ENCODE measurements around the gene MPZL3.

MPZL3 gene

DNA sequence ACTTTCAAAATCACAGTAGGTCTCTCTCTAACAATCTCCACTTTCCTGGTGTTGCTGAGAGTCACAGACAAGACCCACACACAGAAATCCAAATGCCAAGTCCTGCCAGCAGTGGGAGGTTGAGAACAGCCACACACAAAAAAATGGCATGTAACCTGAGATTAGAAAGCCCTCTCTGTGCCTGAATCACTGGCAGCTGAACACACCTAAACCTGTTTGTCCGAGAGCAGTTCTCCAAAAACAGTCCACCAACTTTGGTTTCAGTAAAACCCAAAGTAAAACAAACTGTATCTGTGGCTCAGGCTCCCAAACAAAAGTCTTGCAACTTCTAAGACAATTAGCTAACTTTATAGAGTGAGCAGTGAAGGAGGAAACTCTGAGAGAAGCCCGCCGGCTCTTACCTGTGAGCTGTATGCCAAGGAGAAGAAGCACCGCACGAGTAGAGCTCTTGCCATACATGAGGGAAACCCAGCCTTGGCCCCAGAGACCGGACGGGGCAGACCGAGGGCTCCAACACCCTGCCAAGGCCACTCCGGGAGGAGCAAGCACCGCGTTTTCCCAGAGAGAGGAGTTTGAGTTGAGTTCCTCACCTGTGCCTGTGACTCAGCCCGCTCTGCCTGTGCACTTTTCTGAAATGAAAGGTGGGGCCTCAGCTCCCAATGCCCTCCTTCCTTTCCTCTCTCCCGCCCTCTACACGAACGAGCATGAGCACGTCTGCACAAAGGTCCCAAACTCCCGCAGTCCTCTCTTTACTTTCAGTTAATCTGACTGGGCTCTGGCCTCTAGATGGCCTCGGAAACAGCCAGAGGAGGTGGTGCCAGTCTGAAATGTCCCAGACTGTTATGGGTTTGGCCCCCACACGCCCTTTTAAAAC lies 11.8 kb upstream of the MPZL3 start, which contains the start of gene MPZL2:
MPZL2 (minus strand) TSS at position 603 of the 874 bp plus-strand sequence; CDS start at position 459, 144 bp downstream.
- no peak for DNase-seq

GRCh38 chr11:118263112-118263511 lies 10.9 kb upstream of the MPZL3 start:
- DNase-seq: no peak

- no peak for DNase-seq
Observed at GRCh38 chr11:118260353-118260752, 8.2 kb upstream of the MPZL3 start.

DNA sequence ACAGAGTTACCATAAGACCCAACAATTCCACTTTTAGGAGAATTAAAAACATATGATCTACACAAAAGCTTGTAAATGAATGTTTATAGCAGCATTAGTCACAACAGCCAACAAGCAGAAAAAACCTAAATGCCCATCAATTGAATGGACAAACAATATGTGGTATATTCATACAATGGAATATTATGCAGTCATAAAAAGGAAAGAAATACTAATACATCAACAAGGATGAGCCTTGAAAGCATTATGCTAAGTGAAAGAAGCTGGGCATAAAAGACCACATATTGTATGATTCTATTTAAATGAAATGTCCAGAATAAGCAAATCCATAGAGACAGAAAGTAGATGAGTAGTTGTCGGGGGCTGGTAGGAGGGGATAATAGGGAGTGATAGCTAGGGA lies 7.0 kb upstream of the MPZL3 start:
- DNase-seq: no peak

DNA sequence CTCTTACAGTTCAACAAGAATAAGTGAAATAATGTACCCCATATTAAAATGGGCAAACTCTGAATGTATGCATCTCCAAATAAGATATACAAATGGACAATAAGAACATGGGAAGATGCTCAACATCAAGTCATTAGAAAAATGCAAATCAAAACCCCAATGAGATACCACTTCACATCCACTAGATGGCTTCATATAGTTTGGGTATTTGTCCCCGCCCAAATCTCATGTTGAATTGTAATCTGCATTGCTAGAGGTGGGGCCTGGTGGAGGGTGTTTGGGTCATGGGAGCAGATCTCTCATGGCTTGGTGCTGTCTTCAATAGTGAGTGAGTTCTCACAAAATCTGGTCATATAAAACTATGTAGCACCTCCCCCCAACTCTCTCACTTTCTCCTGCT lies 6.2 kb upstream of the MPZL3 start:
- DNase-seq: no peak

DNA sequence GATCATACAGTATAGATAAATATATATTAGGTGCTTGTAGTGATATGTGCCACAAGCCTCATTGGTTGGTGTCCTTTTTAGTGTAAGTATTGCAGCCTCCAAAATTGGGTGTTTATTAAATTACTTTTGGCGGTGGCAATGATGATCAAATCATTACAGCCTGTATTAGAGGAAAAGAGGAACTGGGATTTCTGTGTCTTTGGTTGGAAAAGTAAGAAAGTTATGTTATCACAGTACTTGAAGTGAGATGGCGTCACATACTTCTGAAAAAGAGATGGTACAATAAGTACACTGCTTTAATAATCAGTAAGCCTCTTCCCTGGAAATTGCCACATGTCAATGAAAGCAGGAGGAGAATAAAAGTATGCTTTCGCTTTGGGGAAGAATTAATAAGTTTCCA lies 523 bp upstream of the MPZL3 start:
- no peak for DNase-seq

- no peak for DNase-seq
Observed at GRCh38 chr11:118247041-118247440, 5.1 kb downstream of the MPZL3 start.

DNA sequence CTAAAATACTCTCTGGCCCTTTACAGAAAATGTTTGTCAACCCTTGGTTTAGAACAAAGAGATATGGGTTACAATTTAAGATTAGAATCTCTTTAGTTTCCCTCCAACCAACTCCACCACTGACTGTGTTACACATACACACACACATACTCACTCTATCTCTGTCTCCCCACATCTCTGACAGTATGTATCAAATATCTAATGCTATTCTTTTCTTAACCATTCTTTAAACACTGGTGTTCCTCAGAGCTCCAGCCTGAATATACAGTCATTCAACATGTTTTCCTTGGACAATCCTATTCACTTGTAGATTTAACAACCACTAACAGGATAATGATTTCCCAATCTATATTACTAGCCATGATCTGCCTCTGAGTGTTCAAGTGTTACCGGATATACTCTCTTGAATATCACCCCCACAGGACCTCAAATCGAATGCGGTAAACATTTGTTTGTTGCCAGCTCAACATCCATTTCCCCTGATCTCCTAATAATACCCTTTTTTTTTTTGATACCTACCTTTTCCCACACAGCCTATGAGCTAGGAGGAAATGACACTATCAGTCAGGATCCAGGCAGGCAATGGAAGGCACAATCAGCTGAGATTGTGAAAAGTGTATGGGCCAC lies 6.1 kb downstream of the MPZL3 start:
- no peak for DNase-seq

DNA sequence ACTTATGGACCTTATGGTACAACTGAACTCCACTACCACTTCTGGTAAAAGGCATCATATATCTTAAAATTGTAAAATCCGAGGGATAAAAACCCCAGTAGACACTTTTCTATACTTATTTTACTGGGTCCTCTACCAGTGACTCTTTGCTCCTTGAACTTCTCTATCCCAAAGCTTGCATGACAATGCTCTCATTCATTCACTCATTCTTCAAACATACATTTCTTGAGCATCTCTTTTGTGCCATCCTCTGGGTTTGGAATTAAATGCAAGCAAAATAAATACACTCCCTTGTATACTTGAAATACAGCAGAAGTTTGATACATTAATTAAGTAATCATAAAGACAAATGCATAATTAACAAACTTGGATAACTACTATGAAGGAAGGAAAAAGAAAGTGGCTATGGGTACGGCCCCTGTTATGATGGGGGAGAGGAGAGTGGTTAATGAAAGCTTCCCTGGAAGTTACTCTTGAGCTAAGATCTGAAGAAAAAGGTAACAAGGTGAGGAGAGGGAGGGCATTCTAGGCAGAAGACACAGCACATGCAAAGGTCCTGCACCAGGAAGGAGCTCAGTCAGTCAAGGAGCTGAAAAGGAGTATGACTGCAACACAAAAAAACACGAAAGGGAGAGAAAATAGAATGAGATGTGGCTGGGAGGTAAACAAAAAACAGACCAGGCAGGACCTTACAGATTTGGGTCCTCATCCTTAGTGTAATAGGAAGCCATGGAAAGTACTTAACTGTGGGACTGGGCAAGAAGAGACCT lies 8.0 kb downstream of the MPZL3 start:
- no peak for DNase-seq

DNA sequence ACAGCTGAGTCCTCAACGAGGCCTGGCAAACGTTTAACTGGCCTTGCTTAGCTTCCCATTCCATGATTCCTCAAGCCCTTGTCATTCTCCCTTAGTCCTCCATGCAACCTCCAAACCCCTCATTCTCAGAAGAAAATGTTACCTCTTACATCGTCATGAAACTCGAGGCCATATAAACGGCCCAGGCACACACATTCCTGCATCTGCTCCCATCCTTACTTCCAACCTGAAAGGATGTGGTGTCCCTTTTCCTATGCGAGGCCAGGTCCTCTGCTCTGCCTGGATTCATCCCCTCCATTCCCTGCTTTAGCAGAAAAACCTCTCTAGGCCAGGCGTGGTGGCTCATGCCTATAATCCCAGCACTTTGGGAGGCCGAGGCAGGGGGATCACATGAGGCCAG lies 9.0 kb downstream of the MPZL3 start:
- DNase-seq: no peak

GRCh38 chr11:118241764-118242098 lies 10.4 kb downstream of the MPZL3 start:
- no peak for DNase-seq

DNA sequence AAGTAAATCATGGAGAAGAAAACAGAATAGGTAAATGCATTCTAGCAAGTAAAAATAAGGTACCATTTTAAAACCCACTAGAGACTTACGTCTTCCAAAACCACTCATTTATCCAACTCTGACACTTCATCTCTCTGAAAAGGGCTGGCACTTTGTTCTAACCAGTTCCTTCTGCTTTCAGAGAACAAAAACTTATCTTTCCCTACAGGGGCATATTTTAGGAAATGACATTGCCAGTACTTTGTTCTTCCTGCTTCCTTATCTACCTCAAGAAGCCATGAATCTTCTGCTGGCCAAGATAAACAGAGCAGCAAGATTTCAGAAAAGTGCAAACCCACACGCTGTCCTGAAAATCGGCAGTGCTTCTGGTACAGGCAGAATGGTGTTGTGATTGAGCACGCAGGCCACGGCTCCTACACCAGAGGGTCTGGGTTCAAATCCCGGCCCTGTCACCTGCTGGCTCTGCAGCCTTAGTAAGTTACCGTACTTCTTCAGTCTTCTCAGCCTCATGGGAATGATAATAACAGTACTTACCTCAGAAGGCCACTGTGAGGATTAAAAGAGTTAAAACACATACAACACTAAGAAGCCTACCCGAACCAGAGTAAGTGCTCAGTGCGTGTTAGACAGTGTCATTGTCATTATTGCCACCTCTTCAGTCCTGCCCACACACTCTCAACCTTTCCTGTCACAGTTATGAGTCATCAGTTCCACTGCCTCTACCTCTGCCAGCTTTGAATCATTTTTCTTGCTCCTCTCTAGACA lies 11.0 kb downstream of the MPZL3 start:
- DNase-seq: no peak

DNA sequence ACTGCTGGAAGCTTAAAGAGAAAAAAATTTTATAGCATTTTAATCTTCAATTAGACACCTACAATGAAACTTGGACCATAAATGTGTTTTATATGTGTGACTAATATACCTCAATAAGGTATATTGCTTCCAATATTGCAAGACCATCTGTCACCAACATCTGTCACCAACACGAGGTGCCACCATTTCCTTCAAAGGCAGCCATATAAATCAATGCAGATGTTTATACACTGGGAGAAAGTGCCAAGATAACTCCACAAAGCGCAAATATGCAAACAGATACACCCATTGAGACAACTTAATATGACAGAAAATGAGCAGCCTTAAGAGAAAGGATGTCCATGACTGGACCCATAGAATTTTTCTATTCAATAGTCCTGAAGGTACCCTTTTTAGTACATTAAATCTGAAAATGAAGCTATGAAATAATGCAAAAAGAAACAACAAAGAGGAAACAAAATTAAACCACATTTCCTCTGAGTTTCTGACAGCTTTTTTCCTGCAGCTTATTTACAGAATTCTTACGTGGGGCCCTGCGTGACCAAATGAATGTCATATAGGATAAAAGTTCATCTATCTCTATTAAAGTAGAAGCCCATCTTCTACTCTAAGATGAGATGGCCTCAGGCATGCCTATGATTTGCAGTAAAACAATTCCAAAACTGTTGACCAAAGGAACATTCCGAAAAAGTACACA lies 12.5 kb downstream of the MPZL3 start:
- no peak for DNase-seq

GRCh38 chr11:118238929-118239328 lies 13.2 kb downstream of the MPZL3 start:
- DNase-seq: no peak

GRCh38 chr11:118238421-118238820 lies 13.7 kb downstream of the MPZL3 start:
- no peak for DNase-seq

DNA sequence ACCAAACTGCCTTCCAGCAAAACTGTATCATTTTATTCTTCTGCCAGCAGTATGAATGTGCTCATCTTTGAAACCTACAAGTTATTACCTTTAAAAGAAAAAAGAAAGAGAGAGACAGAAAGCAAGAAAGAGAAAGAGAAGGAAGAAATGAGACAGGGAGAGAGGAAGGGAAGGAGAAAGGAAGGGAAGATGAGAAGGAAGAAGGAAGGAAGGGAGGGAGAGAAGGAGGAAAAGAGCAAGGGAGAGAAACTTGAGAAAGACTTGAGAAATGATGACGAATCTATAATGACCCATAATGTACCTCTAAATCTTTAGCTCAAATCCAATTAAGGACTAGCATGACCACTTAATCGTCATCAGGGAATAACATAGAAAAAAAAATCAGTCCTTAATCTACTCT lies 16.0 kb downstream of the MPZL3 start:
- no peak for DNase-seq

- no peak for DNase-seq
Observed at GRCh38 chr11:118234833-118235232, 17.3 kb downstream of the MPZL3 start.

GRCh38 chr11:118233850-118234249 lies 18.3 kb downstream of the MPZL3 start:
- no peak for DNase-seq

DNA sequence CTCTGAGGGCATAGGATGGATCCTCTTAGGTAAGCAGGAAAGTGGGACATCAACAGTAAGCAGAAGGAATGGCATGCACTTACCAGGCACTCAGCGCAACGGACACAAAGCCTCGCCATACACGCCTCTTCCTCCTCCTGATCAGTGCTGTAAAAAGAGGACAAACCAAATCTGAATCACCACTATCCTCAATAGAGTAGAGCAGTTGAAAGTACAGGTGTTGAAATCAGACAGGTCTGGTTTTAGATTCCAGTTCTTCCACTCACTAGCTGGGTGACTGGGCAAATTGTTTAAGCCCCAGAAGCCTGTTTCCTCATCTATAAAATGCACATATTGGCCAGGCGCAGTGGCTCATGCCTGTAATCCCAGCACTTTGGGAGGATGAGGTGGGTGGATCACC lies 18.8 kb downstream of the MPZL3 start:
- no peak for DNase-seq

DNA sequence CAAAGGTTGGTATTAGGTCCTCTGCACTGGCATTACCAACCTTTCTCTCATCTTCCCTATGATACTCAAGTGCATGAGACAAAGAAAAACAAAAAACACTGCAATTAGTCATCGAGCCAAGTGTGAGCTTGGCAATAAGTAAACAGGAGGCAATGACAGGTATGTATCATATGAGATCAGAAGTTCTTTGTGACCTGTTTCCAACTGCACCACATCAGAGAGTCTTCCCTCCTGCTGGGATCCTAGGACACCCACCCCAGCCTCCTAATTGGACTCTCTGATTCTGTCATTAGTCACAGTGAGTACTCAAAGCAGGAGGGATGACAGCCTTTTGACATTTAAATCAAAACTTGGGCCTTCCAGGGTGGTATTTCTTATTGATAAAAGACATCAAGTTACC lies 19.5 kb downstream of the MPZL3 start:
- DNase-seq: no peak

DNA sequence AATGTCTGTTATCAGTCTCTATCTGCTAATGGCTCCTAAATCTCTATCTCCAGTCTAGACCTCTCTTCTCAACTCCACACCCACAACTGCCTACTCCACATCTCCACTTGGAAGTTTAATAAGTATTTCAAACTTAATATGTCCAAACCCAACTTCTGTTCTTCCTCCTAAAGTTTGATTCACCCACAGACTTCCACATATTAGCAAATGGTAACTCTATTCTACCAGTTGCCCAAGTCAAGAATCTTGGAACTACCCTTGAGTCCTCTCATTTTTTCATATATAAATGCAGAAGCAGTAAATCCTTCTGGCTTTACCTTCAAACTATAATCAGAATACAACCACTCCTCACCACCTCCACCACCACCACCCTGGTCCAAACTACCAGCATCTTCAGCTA lies 20.7 kb downstream of the MPZL3 start:
- DNase-seq: no peak

- no peak for DNase-seq
Observed at GRCh38 chr11:118230088-118230487, 22.1 kb downstream of the MPZL3 start.
